CD14-positive monocyte (primary cell): Measurements from ENCODE around the gene ITGAL. TPM values are rescaled to one million over a fixed set of nuclear protein-coding genes. Genes with fewer than 3 reads are reported as not detected.

Experiments
- DNase-seq, 3 donors: peaks; one replicate each; pipeline ENCODE4 v3.0.0-alpha.2; 2011 to 2022
- H2AFZ ChIP-seq: 2 replicates; pipeline ENCODE4 v1.6.0; 2012; ENCODE audit warnings: mild to moderate bottlenecking, low read depth, low read length, inconsistent platforms; ENCODE audit not compliant: insufficient read depth, poor library complexity, severe bottlenecking
- H3K27ac ChIP-seq, 2 donors: 1 replicate in 1 of 2; 2 replicates in 1 of 2; pipeline ENCODE4 v1.5.1; 2012 to 2013; ENCODE audit warnings: low read length in 2 of 2, control low read depth in 1 of 2, inconsistent platforms in 1 of 2, low read depth in 1 of 2, mild to moderate bottlenecking in 1 of 2
- H3K27me3 ChIP-seq, 2 donors: one replicate each; pipeline versions ENCODE4 v1.6.0 to v1.6.1; 2011 to 2013; ENCODE audit warnings: low read length in 2 of 2; ENCODE audit not compliant: control insufficient read depth in 2 of 2, insufficient read depth in 2 of 2
- H3K36me3 ChIP-seq, 2 donors: replicated peaks in 1 of 2; 1 replicate in 1 of 2; 2 replicates in 1 of 2; pipeline versions ENCODE4 v1.5.1 to v1.6.1; 2012 to 2013; ENCODE audit warnings: low read length in 2 of 2, control low read depth in 1 of 2, inconsistent platforms in 1 of 2, mild to moderate bottlenecking in 1 of 2; ENCODE audit not compliant: insufficient read depth in 2 of 2, control insufficient read depth in 1 of 2
- H3K4me1 ChIP-seq, 2 donors: 1 replicate in 1 of 2; 2 replicates in 1 of 2; pipeline versions ENCODE4 v1.5.1 to v1.6.1; 2012 to 2013; ENCODE audit warnings: low read length in 2 of 2, control low read depth in 1 of 2, inconsistent platforms in 1 of 2, mild to moderate bottlenecking in 1 of 2, moderate library complexity in 1 of 2; ENCODE audit not compliant: insufficient read depth in 2 of 2, control insufficient read depth in 1 of 2
- H3K4me2 ChIP-seq: replicated peaks from 2 replicates; pipeline ENCODE3; 2012; ENCODE audit warnings: low read length, moderate library complexity, mild to moderate bottlenecking; ENCODE audit not compliant: poor library complexity, severe bottlenecking; ENCODE audit errors: extremely low read depth
- H3K4me3 ChIP-seq, 3 experiments: fragments of 200-600 bp in 1 of 3; sonication (generic) in 1 of 3; replicated peaks in 1 of 3; 1 replicate in 2 of 3; 2 replicates in 1 of 3; pipeline ENCODE4 v1.5.1; 2011 to 2013; ENCODE audit warnings: low read length in 3 of 3, mild to moderate bottlenecking in 3 of 3, control low read depth in 2 of 3, low read depth in 2 of 3, inconsistent platforms in 1 of 3, moderate library complexity in 1 of 3
- H3K79me2 ChIP-seq: 2 replicates; pipeline ENCODE4 v1.6.0; 2012; ENCODE audit warnings: mild to moderate bottlenecking, control low read depth, inconsistent platforms, low read length, moderate library complexity; ENCODE audit not compliant: insufficient read depth
- H3K9ac ChIP-seq: 2 replicates; pipeline ENCODE4 v1.6.0; 2017; ENCODE audit warnings: low read length, mild to moderate bottlenecking; ENCODE audit not compliant: insufficient read depth, poor library complexity, severe bottlenecking
- H3K9me3 ChIP-seq, 2 donors: replicated peaks in 1 of 2; 1 replicate in 1 of 2; 2 replicates in 1 of 2; pipeline versions ENCODE4 v1.5.1 to v1.6.1; 2012 to 2013; ENCODE audit warnings: low read length in 2 of 2, control low read depth in 1 of 2; ENCODE audit not compliant: control insufficient read depth in 1 of 2, insufficient read depth in 1 of 2
- H4K20me1 ChIP-seq: 2 replicates; pipeline ENCODE4 v1.6.0; 2012; ENCODE audit warnings: mild to moderate bottlenecking, low read length, control low read depth, moderate library complexity; ENCODE audit not compliant: insufficient read depth
- H3K27ac Mint-ChIP-seq, 7 donors: one replicate each; pipeline ENCODE4 v1.8.0; 2020; ENCODE audit warnings: mild to moderate bottlenecking in 7 of 7, mixed read lengths in 7 of 7, moderate library complexity in 6 of 7, inconsistent platforms in 2 of 7
- H3K27me3 Mint-ChIP-seq, 3 donors: one replicate each; pipeline ENCODE4 v1.8.0; 2021 to 2022; ENCODE audit warnings: low read depth in 3 of 3, mild to moderate bottlenecking in 3 of 3, mixed read lengths in 3 of 3, moderate library complexity in 3 of 3, inconsistent platforms in 1 of 3
- H3K36me3 Mint-ChIP-seq, 2 donors: one replicate each; pipeline ENCODE4 v1.8.0; 2020; ENCODE audit warnings: mixed read lengths in 2 of 2, inconsistent platforms in 1 of 2, mild to moderate bottlenecking in 1 of 2
- H3K4me1 Mint-ChIP-seq: one replicate; pipeline ENCODE4 v1.8.0; 2020; ENCODE audit warnings: mild to moderate bottlenecking, mixed read lengths
- H3K4me3 Mint-ChIP-seq, 2 donors: one replicate each; pipeline ENCODE4 v1.8.0; 2020; ENCODE audit warnings: mild to moderate bottlenecking in 2 of 2, mixed read lengths in 2 of 2, moderate library complexity in 1 of 2
- H3K9me3 Mint-ChIP-seq, 7 donors: one replicate each; pipeline ENCODE4 v1.8.0; 2020 to 2022; ENCODE audit warnings: mixed read lengths in 7 of 7, mild to moderate bottlenecking in 6 of 7, moderate library complexity in 6 of 7, inconsistent platforms in 2 of 7
- WGBS: methylation state at CpG from one replicate; pipeline ENCODE4 v1.1.5; 2013; ENCODE audit warnings: missing lambda C conversion rate; ENCODE audit not compliant: insufficient coverage; 5-methylcytosine and 5-hydroxymethylcytosine counted together
- intact Hi-C, 2 donors: fragments of 100-400 bp; cut with micrococcal nuclease; formaldehyde crosslinking; loops; one replicate each; pipeline versions ENCODE4 v1.15.0 to v1.15.1; 2023
- polyA plus RNA-seq, 3 donors: library from polyadenylated mRNA; depleted of rRNA in 1 of 3; unstranded in 2 of 3; stranded (reverse) in 1 of 3; fragments of 300-500 nt in 2 of 3; fragments of >200 nt in 1 of 3; fragmentation: Illumina TruSeq in 2 of 3; gene quantifications; 1 replicate in 2 of 3; 2 replicates in 1 of 3; pipeline ENCODE4 v1.2.3, GENCODE V29; 2012 to 2021
- TF ChIP-seq, protein P1 (sequence below): fragments of 200-600 bp; IDR thresholded peaks from one replicate; pipeline ENCODE4 v1.8.0; 2022; ENCODE audit warnings: antibody characterized with exemption, mild to moderate bottlenecking

Gene ITGAL
- polyA plus RNA-seq, 3 donors = 56.8 to 474 (median 109) TPM

DNA sequence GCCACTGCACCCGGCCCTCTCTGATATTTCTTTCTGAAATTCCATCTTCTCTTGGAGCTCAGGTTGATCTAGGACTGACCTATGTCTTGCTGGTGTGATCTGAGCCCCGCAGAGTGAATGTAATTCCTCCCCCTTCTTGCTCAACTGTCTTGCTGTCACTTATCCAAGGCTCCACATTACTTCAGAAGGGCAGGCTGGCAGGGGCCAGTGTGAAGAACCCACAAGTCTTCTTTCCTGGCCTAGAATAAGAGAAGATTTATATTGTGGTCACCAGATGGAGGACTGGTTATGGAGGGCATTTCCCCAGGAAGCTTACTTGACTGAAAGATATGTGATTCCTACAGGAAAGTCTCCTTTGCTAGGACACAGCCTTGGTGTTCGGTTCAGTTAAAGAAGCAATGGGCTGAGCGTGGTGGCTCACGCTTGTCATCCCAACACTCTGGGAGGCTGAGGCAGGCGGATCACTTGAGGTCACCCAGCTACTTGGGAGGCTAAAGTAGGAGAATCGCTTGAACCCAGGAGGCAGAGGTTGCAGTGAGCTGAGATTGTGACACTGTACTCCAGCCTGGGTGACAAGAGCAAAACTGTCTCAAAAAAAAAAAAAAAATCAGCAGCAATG lies 13.4 kb downstream of the ITGAL start:
- Mint-ChIP-seq H3K27ac (peak overlapping the region in 3 of 7 donors; percentile 34 to 52 (median 41)), H3K4me3 (no peak overlapping the region), H3K9me3 (no peaks in the 10 kb centered on the region), H3K27me3 (peaks cover 0 to 1% (median 0%) of the 10 kb centered on the region in 3 donors), H3K36me3 (peaks cover 83 to 98% of the 10 kb centered on the region in 2 donors), H3K4me1 (peaks cover 6% of the 10 kb centered on the region)
- H3K27me3 ChIP-seq = no peaks in the 10 kb centered on the region
- peaks cover 96 to 100% of the 10 kb centered on the region in 2 donors for H3K36me3 ChIP-seq
- no peak overlapping the region for H2AFZ ChIP-seq
- WGBS = 88% methylated on average over 6 of the region's 7 CpGs
- no peaks in the 10 kb centered on the region for H3K9me3 ChIP-seq
- H4K20me1 ChIP-seq = peaks cover 100% of the 10 kb centered on the region
- no peaks in the 10 kb centered on the region for H3K4me1 ChIP-seq
- peak overlapping the region in 1 of 2 donors; percentile 26 for H3K27ac ChIP-seq
- peaks cover 66% of the 10 kb centered on the region for H3K79me2 ChIP-seq
- H3K9ac ChIP-seq = no peak overlapping the region
- intact Hi-C loops = no loop called here
- H3K4me2 ChIP-seq = no peak overlapping the region
- TF ChIP-seq, protein P1, sequence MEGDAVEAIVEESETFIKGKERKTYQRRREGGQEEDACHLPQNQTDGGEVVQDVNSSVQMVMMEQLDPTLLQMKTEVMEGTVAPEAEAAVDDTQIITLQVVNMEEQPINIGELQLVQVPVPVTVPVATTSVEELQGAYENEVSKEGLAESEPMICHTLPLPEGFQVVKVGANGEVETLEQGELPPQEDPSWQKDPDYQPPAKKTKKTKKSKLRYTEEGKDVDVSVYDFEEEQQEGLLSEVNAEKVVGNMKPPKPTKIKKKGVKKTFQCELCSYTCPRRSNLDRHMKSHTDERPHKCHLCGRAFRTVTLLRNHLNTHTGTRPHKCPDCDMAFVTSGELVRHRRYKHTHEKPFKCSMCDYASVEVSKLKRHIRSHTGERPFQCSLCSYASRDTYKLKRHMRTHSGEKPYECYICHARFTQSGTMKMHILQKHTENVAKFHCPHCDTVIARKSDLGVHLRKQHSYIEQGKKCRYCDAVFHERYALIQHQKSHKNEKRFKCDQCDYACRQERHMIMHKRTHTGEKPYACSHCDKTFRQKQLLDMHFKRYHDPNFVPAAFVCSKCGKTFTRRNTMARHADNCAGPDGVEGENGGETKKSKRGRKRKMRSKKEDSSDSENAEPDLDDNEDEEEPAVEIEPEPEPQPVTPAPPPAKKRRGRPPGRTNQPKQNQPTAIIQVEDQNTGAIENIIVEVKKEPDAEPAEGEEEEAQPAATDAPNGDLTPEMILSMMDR = no peak
- no peak overlapping the region for H3K4me3 ChIP-seq
- no peak for DNase-seq

DNA sequence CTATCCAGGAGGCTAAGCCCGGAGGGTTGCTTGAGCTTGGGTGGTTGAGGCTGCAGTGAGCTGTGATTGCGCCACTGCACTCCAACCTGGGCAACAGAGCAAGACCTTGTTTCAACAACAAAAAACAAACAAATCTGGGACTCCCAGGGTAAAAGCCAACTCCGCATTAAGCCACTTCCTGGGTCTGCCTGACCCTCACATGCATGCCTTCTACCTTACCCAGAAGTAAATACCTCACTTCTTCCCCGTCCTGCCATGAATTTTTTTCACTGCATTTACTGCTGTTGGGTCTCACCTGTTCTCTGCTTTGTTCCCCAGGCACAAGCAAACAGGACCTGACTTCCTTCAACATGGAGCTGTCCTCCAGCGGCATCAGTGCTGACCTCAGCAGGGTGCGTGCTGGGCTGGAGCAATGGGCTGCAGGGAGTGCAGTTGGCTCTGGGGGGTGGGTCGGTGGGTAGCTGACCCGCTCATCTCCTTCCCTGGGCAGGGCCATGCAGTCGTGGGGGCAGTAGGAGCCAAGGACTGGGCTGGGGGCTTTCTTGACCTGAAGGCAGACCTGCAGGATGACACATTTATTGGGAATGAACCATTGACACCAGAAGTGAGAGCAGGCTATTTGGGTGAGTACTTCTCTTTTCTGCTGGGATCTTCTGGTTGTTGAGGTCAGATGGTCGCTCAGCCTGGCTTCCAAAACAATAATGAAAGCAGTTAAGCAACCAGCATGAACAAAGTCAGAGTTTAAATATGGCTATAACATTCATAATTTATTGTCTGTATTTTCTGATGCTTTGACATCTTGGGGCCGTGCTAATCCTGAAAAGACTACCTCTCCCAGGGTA lies 16.4 kb downstream of the ITGAL start:
- H3K27me3 Mint-ChIP-seq = peaks cover 0 to 2% (median 1%) of the 10 kb centered on the region in 3 donors
- peaks cover 11% of the 10 kb centered on the region for H3K4me1 Mint-ChIP-seq
- H3K27ac Mint-ChIP-seq = peak overlapping the region in 5 of 7 donors; percentile 40 to 78 (median 58)
- Histone ChIP-seq H3K79me2 (peaks cover 43% of the 10 kb centered on the region), H3K36me3 (peaks cover 93 to 99% of the 10 kb centered on the region in 2 donors), H4K20me1 (peaks cover 98% of the 10 kb centered on the region), H3K4me3 (no peak overlapping the region), H2AFZ (no peak overlapping the region), H3K9me3 (no peaks in the 10 kb centered on the region), H3K4me2 (no peak overlapping the region), H3K4me1 (no peaks in the 10 kb centered on the region), H3K27ac (peak overlapping the region in 1 of 2 donors; percentile 32), H3K9ac (no peak overlapping the region), H3K27me3 (no peaks in the 10 kb centered on the region)
- H3K36me3 Mint-ChIP-seq = peaks cover 75 to 97% of the 10 kb centered on the region in 2 donors
- DNase-seq = no peak
- no peak overlapping the region for H3K4me3 Mint-ChIP-seq
- intact Hi-C loops = no loop called here
- WGBS = 91% methylated on average over 7 of the region's 11 CpGs
- no peaks in the 10 kb centered on the region for H3K9me3 Mint-ChIP-seq
- TF ChIP-seq, protein P1 = no peak
